Retinal pigment epithelial cell (primary cell): ENCODE measurements around the gene SPSB3.
A peak's percentile ranks its signal among the peaks of the same experiment; 100 is the strongest.

Experiments
- DNase-seq: peaks from one replicate; pipeline ENCODE4 v3.0.0-alpha.2; 2010; ENCODE audit warnings: low read depth
- H3K4me3 ChIP-seq: 2 replicates; pipeline ENCODE4 v1.5.1; 2011; ENCODE audit warnings: mild to moderate bottlenecking, low read length, control low read depth, moderate library complexity
- CTCF ChIP-seq: conservative IDR thresholded peaks from 2 replicates; pipeline ENCODE4 v1.5.1; 2011; ENCODE audit warnings: low read depth, low read length, control low read depth, inconsistent platforms

The SPSB3 gene

GRCh38 chr16:1766231-1766630 is 16.1 kb downstream of the SPSB3 start:
- TF ChIP-seq CTCF = no peak
- H3K4me3 ChIP-seq = no peak overlapping the region
- DNase-seq = no peak

- no peak overlapping the region for H3K4me3 ChIP-seq
- no peak for TF ChIP-seq CTCF
- DNase-seq = no peak
These were observed 16.5 kb downstream of the SPSB3 start for GRCh38 chr16:1765826-1766225.

- no peak for DNase-seq
- no peak for TF ChIP-seq CTCF
- H3K4me3 ChIP-seq = no peak overlapping the region
These were observed 17.4 kb downstream of the SPSB3 start for GRCh38 chr16:1764971-1765370.

- DNase-seq = no peak
- peak; percentile 57 for TF ChIP-seq CTCF
- no peak overlapping the region for H3K4me3 ChIP-seq
These were observed 18.6 kb downstream of the SPSB3 start for GRCh38 chr16:1763521-1764511.

GRCh38 chr16:1762879-1763520 is 19.4 kb downstream of the SPSB3 start:
- no peak for DNase-seq
- no peak for TF ChIP-seq CTCF
- H3K4me3 ChIP-seq = no peak overlapping the region

- no peak for DNase-seq
- H3K4me3 ChIP-seq = no peak overlapping the region
- no peak for TF ChIP-seq CTCF
These were observed 20.0 kb downstream of the SPSB3 start for GRCh38 chr16:1762196-1762878.
